ENCODE measurements around the gene CTH. TPM values are rescaled to one million over a fixed set of nuclear protein-coding genes. Genes with fewer than 3 reads are reported as not detected.

The CTH gene
- total RNA-seq, 4 donors from 2014 or later = 4.9 to 9.7 (median 6.2) TPM

DNA sequence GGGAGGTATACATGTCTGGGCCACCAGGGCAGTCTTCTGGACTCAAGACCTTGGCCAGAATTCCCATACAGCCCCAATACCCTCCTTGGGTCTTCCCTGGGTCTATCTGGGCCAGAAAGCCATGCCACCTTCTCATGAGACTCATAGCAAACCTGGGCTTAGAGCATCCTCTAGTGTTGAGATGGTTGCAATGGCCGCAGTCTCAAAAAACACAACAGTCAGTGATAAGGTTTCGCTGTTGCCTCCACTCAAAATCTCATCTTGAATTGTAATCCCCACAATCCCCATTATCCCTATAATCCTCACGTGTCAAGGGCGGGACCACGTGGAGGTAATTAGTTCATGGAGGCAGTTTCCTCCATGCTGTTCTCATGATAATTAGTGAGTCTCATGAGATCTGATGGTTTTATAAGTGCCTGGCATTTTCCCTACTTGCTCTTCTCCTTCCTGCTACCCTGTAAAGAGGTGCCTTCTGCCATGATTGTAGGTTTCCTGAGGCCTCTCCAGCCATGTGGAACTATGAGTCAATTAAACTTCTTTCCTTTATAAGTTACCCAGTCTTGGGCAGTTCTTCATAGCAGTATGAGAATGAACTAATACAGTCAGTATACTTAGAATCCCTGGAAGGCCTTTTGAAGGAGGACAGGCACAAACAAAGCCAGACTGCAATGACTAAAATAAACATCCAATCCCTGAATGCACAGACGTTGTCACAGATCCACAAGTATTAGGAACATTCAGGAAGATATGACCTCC is 77.0 kb downstream of the CTH start:
- TF ChIP-seq, protein P1, sequence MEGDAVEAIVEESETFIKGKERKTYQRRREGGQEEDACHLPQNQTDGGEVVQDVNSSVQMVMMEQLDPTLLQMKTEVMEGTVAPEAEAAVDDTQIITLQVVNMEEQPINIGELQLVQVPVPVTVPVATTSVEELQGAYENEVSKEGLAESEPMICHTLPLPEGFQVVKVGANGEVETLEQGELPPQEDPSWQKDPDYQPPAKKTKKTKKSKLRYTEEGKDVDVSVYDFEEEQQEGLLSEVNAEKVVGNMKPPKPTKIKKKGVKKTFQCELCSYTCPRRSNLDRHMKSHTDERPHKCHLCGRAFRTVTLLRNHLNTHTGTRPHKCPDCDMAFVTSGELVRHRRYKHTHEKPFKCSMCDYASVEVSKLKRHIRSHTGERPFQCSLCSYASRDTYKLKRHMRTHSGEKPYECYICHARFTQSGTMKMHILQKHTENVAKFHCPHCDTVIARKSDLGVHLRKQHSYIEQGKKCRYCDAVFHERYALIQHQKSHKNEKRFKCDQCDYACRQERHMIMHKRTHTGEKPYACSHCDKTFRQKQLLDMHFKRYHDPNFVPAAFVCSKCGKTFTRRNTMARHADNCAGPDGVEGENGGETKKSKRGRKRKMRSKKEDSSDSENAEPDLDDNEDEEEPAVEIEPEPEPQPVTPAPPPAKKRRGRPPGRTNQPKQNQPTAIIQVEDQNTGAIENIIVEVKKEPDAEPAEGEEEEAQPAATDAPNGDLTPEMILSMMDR (IDR thresholded peaks at IDR 0.05; ENCODE audit: low read depth) = no peak

Small RNA genes lying within 50 kb of the gene (small RNA-seq; reads per million reads assigned to genes)
- gene RF00017 = not detected

Other genes starting within 250 kb of the CTH start
- 10 to 100 TPM; 11.9 to 22.2 (median 15.4) TPM for gene LRRC40, start 205.7 kb upstream of the CTH start, total RNA-seq
- gene SRSF11, start 189.9 kb upstream of the CTH start, total RNA-seq = 100 to 1,000 TPM; 215 to 310 (median 221) TPM
- gene ANKRD13C, start 56.5 kb upstream of the CTH start, total RNA-seq = 10 to 100 TPM; 19.4 to 26.4 (median 24.4) TPM

Measured in subcutaneous adipose tissue (tissue), 4 donors.